Lower lobe of right lung (tissue), 2 donors: ENCODE data around the gene GRIP1. TPM values are rescaled to one million over a fixed set of nuclear protein-coding genes. Genes with fewer than 3 reads are reported as not detected.
A peak's percentile ranks its signal among the peaks of the same experiment; 100 is the strongest.

Source experiments
- ATAC-seq, 2 donors: fragments of 200-7000 bp; cut with Tn5 transposase; one replicate each; pipeline ENCODE4 v1.9.1; 2020 to 2022; ENCODE audit warnings: mild to moderate bottlenecking in 2 of 2, moderate library complexity in 2 of 2
- DNase-seq: peaks from one replicate; pipeline ENCODE4 v3.0.0-alpha.2; 2020
- H3K27ac ChIP-seq: fragments of 200-600 bp; one replicate; pipeline ENCODE4 v1.8.0; 2022
- H3K27me3 ChIP-seq: fragments of 200-600 bp; one replicate; pipeline ENCODE4 v1.8.0; 2022; ENCODE audit warnings: low read depth
- H3K36me3 ChIP-seq: fragments of 200-600 bp; one replicate; pipeline ENCODE4 v1.8.0; 2022; ENCODE audit warnings: mild to moderate bottlenecking
- H3K4me1 ChIP-seq: fragments of 200-600 bp; one replicate; pipeline ENCODE4 v1.8.0; 2022
- H3K4me3 ChIP-seq: fragments of 200-600 bp; one replicate; pipeline ENCODE4 v1.8.0; 2022; ENCODE audit warnings: mild to moderate bottlenecking
- H3K9me3 ChIP-seq: fragments of 200-600 bp; one replicate; pipeline ENCODE4 v1.8.0; 2022
- intact Hi-C: fragments of 100-400 bp; cut with DNase I; formaldehyde crosslinking; loops from one replicate; pipeline ENCODE4 v1.11.0; 2022
- total RNA-seq: library from RNA; stranded (reverse); fragmentation: NEBNext Ultra II Directional; extraction: Animal tissue kit (Norgen Biotek cat#: 25700); gene quantifications from one replicate; pipeline ENCODE4 v1.2.1, GENCODE V29; 2021
- TF ChIP-seq, protein P1 (sequence below): fragments of 200-600 bp; IDR thresholded peaks from one replicate; pipeline ENCODE4 v1.8.0; 2022; ENCODE audit warnings: antibody characterized with exemption, mild to moderate bottlenecking
- donor health status: DM: no; HTN: yes; CAD: no; lungs with severe emphysema.

Gene GRIP1
- total RNA-seq, 1 donor from 2014 or later: 4.3 TPM

DNA sequence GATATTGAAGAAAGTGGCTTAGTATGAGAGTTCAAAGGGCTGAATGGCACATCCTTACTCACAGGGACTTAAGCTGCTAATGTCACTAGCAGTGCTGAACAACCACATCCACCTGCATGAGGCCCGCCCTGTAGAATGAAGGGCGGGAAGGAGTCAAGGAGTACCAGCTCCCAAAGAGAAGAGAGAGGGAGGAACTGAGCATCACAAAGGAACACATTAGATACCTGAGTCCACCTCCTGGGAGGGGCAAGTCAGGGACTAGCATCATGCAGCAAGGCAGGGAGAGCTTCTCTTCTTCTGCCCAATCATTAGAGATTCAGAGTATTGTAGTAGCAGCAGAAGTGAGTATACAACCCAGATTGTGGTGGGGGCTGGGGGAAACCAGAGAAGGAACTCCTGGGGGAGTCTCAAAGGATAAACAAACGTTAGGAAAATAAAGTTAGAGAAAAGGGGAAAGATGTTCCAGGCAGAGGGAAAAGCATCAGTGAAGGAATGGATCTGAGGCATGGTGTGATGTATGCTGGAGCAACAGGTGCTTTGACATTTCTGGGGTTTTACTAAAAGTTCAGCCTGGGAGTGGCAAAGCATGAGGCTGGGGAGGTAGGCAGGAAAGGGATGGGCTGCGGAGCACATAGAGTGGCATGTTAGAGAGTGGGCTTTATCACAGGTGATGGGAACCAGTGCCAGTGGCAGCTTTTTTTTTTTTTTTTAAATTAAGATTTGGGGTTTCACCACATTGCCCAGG is 21.0 kb upstream of the GRIP1 start:
- Histone ChIP-seq H3K36me3 (no peaks in the 10 kb centered on the region), H3K9me3 (no peaks in the 10 kb centered on the region)

DNA sequence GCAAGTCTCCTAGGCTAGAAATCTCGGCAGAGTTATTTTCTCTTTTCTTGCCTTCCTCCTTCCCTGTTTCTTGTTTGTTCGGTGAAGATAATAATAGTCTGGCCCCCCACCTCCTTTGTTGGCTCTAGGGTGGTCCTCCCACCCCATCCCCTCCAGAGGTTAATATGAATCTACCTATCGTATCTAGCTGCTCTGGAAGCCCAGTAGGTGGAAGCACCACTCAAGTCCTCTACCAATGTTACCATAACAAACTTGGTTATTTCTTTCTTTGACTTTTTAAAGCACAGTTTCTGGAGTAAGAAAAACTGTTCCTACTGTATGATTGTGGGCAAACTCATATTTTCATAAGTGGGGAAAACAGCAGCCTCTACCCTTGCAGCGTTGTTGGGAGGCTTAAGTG is 19.7 kb upstream of the GRIP1 start:
- no peaks in the 10 kb centered on the region for H3K4me1 ChIP-seq
- no peak overlapping the region for H3K27ac ChIP-seq
- intact Hi-C loops: no loop called here
- ATAC-seq (no peak), DNase-seq (no peak)
- H3K36me3 ChIP-seq: no peaks in the 10 kb centered on the region
- TF ChIP-seq, protein P1, sequence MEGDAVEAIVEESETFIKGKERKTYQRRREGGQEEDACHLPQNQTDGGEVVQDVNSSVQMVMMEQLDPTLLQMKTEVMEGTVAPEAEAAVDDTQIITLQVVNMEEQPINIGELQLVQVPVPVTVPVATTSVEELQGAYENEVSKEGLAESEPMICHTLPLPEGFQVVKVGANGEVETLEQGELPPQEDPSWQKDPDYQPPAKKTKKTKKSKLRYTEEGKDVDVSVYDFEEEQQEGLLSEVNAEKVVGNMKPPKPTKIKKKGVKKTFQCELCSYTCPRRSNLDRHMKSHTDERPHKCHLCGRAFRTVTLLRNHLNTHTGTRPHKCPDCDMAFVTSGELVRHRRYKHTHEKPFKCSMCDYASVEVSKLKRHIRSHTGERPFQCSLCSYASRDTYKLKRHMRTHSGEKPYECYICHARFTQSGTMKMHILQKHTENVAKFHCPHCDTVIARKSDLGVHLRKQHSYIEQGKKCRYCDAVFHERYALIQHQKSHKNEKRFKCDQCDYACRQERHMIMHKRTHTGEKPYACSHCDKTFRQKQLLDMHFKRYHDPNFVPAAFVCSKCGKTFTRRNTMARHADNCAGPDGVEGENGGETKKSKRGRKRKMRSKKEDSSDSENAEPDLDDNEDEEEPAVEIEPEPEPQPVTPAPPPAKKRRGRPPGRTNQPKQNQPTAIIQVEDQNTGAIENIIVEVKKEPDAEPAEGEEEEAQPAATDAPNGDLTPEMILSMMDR: no peak
- no peaks in the 10 kb centered on the region for H3K9me3 ChIP-seq
- peaks cover 3% of the 10 kb centered on the region for H3K27me3 ChIP-seq
- no peak overlapping the region for H3K4me3 ChIP-seq

More for the DNA sequence above, 21.0 kb upstream of the GRIP1 start:
- Histone ChIP-seq H3K4me1 (no peaks in the 10 kb centered on the region), H3K27ac (no peak overlapping the region), H3K4me3 (no peak overlapping the region), H3K27me3 (peaks cover 3% of the 10 kb centered on the region)
- TF ChIP-seq, protein P1: no peak
- DNase-seq (no peak), ATAC-seq (no peak)
- intact Hi-C loops: no loop called here

DNA sequence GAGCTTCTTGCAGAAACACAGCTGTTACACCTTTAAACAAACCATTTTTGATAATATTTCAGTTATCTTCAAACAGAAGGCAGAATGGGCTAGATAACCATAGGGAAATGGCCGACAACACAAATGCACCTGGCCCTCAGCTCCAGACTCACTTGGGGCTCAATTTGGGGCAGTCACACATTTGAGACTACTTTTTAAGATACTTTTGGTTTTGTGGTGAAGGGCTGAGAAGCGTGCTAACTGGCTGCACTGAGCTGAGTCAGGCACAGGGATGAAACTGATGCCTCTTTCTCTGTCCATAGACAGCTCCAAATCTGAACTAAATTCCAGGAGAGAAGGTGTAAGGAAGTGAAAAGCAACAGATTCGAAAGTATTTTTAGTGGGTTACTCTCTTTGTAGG is 18.5 kb upstream of the GRIP1 start:
- no peak for ATAC-seq
- Histone ChIP-seq H3K4me1 (no peaks in the 10 kb centered on the region), H3K36me3 (no peaks in the 10 kb centered on the region)

DNA sequence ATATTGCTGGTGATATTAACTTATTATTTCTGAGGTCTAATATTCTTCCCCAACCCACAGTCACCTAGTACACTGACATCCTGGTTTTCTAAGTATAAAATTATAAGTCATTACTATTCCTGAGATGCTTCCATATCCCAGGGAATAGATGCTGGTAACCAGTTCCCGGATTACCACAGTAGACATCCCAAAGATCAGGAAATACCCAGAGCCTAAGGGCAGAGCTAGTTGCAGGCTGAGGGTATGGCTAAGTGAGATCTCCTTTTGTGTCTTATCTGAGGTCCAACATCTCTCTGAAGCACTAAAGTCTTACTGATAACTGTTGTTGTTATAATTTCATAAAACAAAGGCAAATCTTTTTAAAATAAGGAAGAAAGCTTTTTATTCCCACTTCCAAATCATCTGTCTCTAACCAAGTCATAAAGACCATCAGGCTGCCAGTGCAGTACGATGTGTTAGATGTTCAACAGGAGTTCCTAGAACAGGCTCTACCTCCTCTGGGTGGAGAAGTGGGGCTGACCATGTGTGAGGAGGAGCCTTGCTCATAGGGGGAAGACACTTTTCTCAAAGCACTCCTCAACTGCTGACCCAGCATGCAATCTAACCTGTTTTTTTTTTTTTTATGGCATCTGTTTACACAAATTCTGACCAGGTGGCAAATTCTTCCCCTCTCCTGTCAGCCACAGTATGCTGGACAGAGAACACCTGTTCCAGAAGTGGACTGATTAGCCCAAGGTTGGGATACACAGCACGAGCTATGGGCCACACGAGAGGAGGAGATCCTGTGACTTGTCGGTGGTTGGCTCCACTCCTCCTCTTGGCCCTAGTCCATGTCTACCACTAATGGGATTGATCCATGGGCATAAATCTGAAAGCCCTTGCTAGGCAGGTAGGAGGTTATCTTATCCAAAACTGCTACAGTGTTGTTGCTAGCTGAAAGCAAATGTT is 16.1 kb upstream of the GRIP1 start:
- H3K27ac ChIP-seq: no peak overlapping the region
- no peak for ATAC-seq
- intact Hi-C loops: no loop called here
- no peak overlapping the region for H3K4me3 ChIP-seq
- no peak for DNase-seq
- H3K27me3 ChIP-seq: no peaks in the 10 kb centered on the region
- H3K36me3 ChIP-seq: no peaks in the 10 kb centered on the region
- H3K9me3 ChIP-seq: no peaks in the 10 kb centered on the region
- no peaks in the 10 kb centered on the region for H3K4me1 ChIP-seq
- TF ChIP-seq, protein P1: no peak

More for the DNA sequence above, 18.5 kb upstream of the GRIP1 start:
- intact Hi-C loops: no loop called here
- no peak overlapping the region for H3K27ac ChIP-seq
- peaks cover 3% of the 10 kb centered on the region for H3K27me3 ChIP-seq
- TF ChIP-seq, protein P1: no peak
- no peak overlapping the region for H3K4me3 ChIP-seq
- DNase-seq: no peak
- no peaks in the 10 kb centered on the region for H3K9me3 ChIP-seq

DNA sequence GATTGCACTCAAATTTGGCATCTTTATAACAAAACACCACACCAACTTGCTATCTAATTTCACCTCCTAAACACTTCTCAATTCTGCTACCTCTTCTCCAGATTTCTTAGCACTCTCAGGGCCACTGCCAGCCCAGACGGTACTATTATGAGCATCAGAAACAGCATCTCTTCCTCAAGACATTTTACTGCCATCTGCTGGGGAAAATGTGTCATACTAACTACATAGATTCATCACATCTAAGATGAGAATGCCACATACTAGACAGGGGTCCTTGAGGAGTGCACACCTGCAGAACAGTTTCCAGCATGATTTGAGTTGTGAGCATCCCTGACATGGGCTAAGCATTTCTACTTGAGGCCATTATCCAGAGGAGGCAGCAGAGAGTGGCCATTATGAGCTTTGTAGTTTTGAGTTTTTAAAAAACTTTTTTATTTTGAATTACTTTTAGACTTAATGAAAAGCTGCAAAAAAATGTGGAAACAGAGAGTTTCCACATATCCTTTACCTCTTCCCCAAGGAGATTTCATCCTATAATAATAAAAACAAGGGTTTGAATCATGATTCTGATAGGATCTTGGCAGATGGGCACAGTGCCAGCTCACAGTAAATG is 15.1 kb upstream of the GRIP1 start:
- H3K4me1 ChIP-seq: no peaks in the 10 kb centered on the region
- ATAC-seq (peak; percentile 79 to 86), DNase-seq (no peak)

More for the DNA sequence above, 15.1 kb upstream of the GRIP1 start:
- no peaks in the 10 kb centered on the region for H3K36me3 ChIP-seq
- H3K9me3 ChIP-seq: no peaks in the 10 kb centered on the region
- TF ChIP-seq, protein P1: peak; percentile 60
- intact Hi-C loops: no loop called here
- H3K27me3 ChIP-seq: no peaks in the 10 kb centered on the region
- H3K27ac ChIP-seq: no peak overlapping the region
- H3K4me3 ChIP-seq: no peak overlapping the region
